CD14-positive monocyte (primary cell): ENCODE data around the gene HOXB3. TPM values are rescaled to one million over a fixed set of nuclear protein-coding genes. Genes with fewer than 3 reads are reported as not detected.

Experiments used
- DNase-seq, 3 donors: peaks; one replicate each; pipeline ENCODE4 v3.0.0-alpha.2; 2011 to 2022
- H2AFZ ChIP-seq: 2 replicates; pipeline ENCODE4 v1.6.0; 2012; ENCODE audit warnings: mild to moderate bottlenecking, low read depth, low read length, inconsistent platforms; ENCODE audit not compliant: insufficient read depth, poor library complexity, severe bottlenecking
- H3K27ac ChIP-seq, 2 donors: 1 replicate in 1 of 2; 2 replicates in 1 of 2; pipeline ENCODE4 v1.5.1; 2012 to 2013; ENCODE audit warnings: low read length in 2 of 2, control low read depth in 1 of 2, inconsistent platforms in 1 of 2, low read depth in 1 of 2, mild to moderate bottlenecking in 1 of 2
- H3K27me3 ChIP-seq, 2 donors: one replicate each; pipeline versions ENCODE4 v1.6.0 to v1.6.1; 2011 to 2013; ENCODE audit warnings: low read length in 2 of 2; ENCODE audit not compliant: control insufficient read depth in 2 of 2, insufficient read depth in 2 of 2
- H3K36me3 ChIP-seq, 2 donors: replicated peaks in 1 of 2; 1 replicate in 1 of 2; 2 replicates in 1 of 2; pipeline versions ENCODE4 v1.5.1 to v1.6.1; 2012 to 2013; ENCODE audit warnings: low read length in 2 of 2, control low read depth in 1 of 2, inconsistent platforms in 1 of 2, mild to moderate bottlenecking in 1 of 2; ENCODE audit not compliant: insufficient read depth in 2 of 2, control insufficient read depth in 1 of 2
- H3K4me1 ChIP-seq, 2 donors: 1 replicate in 1 of 2; 2 replicates in 1 of 2; pipeline versions ENCODE4 v1.5.1 to v1.6.1; 2012 to 2013; ENCODE audit warnings: low read length in 2 of 2, control low read depth in 1 of 2, inconsistent platforms in 1 of 2, mild to moderate bottlenecking in 1 of 2, moderate library complexity in 1 of 2; ENCODE audit not compliant: insufficient read depth in 2 of 2, control insufficient read depth in 1 of 2
- H3K4me2 ChIP-seq: replicated peaks from 2 replicates; pipeline ENCODE3; 2012; ENCODE audit warnings: low read length, moderate library complexity, mild to moderate bottlenecking; ENCODE audit not compliant: poor library complexity, severe bottlenecking; ENCODE audit errors: extremely low read depth
- H3K4me3 ChIP-seq, 3 experiments: fragments of 200-600 bp in 1 of 3; sonication (generic) in 1 of 3; replicated peaks in 1 of 3; 1 replicate in 2 of 3; 2 replicates in 1 of 3; pipeline ENCODE4 v1.5.1; 2011 to 2013; ENCODE audit warnings: low read length in 3 of 3, mild to moderate bottlenecking in 3 of 3, control low read depth in 2 of 3, low read depth in 2 of 3, inconsistent platforms in 1 of 3, moderate library complexity in 1 of 3
- H3K79me2 ChIP-seq: 2 replicates; pipeline ENCODE4 v1.6.0; 2012; ENCODE audit warnings: mild to moderate bottlenecking, control low read depth, inconsistent platforms, low read length, moderate library complexity; ENCODE audit not compliant: insufficient read depth
- H3K9ac ChIP-seq: 2 replicates; pipeline ENCODE4 v1.6.0; 2017; ENCODE audit warnings: low read length, mild to moderate bottlenecking; ENCODE audit not compliant: insufficient read depth, poor library complexity, severe bottlenecking
- H3K9me3 ChIP-seq, 2 donors: replicated peaks in 1 of 2; 1 replicate in 1 of 2; 2 replicates in 1 of 2; pipeline versions ENCODE4 v1.5.1 to v1.6.1; 2012 to 2013; ENCODE audit warnings: low read length in 2 of 2, control low read depth in 1 of 2; ENCODE audit not compliant: control insufficient read depth in 1 of 2, insufficient read depth in 1 of 2
- H4K20me1 ChIP-seq: 2 replicates; pipeline ENCODE4 v1.6.0; 2012; ENCODE audit warnings: mild to moderate bottlenecking, low read length, control low read depth, moderate library complexity; ENCODE audit not compliant: insufficient read depth
- H3K27ac Mint-ChIP-seq, 7 donors: one replicate each; pipeline ENCODE4 v1.8.0; 2020; ENCODE audit warnings: mild to moderate bottlenecking in 7 of 7, mixed read lengths in 7 of 7, moderate library complexity in 6 of 7, inconsistent platforms in 2 of 7
- H3K27me3 Mint-ChIP-seq, 3 donors: one replicate each; pipeline ENCODE4 v1.8.0; 2021 to 2022; ENCODE audit warnings: low read depth in 3 of 3, mild to moderate bottlenecking in 3 of 3, mixed read lengths in 3 of 3, moderate library complexity in 3 of 3, inconsistent platforms in 1 of 3
- H3K36me3 Mint-ChIP-seq, 2 donors: one replicate each; pipeline ENCODE4 v1.8.0; 2020; ENCODE audit warnings: mixed read lengths in 2 of 2, inconsistent platforms in 1 of 2, mild to moderate bottlenecking in 1 of 2
- H3K4me1 Mint-ChIP-seq: one replicate; pipeline ENCODE4 v1.8.0; 2020; ENCODE audit warnings: mild to moderate bottlenecking, mixed read lengths
- H3K4me3 Mint-ChIP-seq, 2 donors: one replicate each; pipeline ENCODE4 v1.8.0; 2020; ENCODE audit warnings: mild to moderate bottlenecking in 2 of 2, mixed read lengths in 2 of 2, moderate library complexity in 1 of 2
- H3K9me3 Mint-ChIP-seq, 7 donors: one replicate each; pipeline ENCODE4 v1.8.0; 2020 to 2022; ENCODE audit warnings: mixed read lengths in 7 of 7, mild to moderate bottlenecking in 6 of 7, moderate library complexity in 6 of 7, inconsistent platforms in 2 of 7
- WGBS: methylation state at CpG from one replicate; pipeline ENCODE4 v1.1.5; 2013; ENCODE audit warnings: missing lambda C conversion rate; ENCODE audit not compliant: insufficient coverage; 5-methylcytosine and 5-hydroxymethylcytosine counted together
- intact Hi-C, 2 donors: fragments of 100-400 bp; cut with micrococcal nuclease; formaldehyde crosslinking; loops; one replicate each; pipeline versions ENCODE4 v1.15.0 to v1.15.1; 2023
- polyA plus RNA-seq, 3 donors: library from polyadenylated mRNA; depleted of rRNA in 1 of 3; unstranded in 2 of 3; stranded (reverse) in 1 of 3; fragments of 300-500 nt in 2 of 3; fragments of >200 nt in 1 of 3; fragmentation: Illumina TruSeq in 2 of 3; gene quantifications; 1 replicate in 2 of 3; 2 replicates in 1 of 3; pipeline ENCODE4 v1.2.3, GENCODE V29; 2012 to 2021
- TF ChIP-seq, protein P1 (sequence below): fragments of 200-600 bp; IDR thresholded peaks from one replicate; pipeline ENCODE4 v1.8.0; 2022; ENCODE audit warnings: antibody characterized with exemption, mild to moderate bottlenecking

Gene HOXB3
- polyA plus RNA-seq, 3 donors = 0.56 TPM; not detected in 2

- peaks cover 5 to 13% of the 10 kb centered on the region in 2 donors for H3K4me1 ChIP-seq
- no peak overlapping the region for H3K27ac ChIP-seq
- no peak overlapping the region for H3K4me3 ChIP-seq
- H2AFZ ChIP-seq = no peak overlapping the region
- H3K9me3 ChIP-seq = peaks cover 0 to 8% of the 10 kb centered on the region in 2 donors
- Mint-ChIP-seq H3K4me1 (peaks cover 8% of the 10 kb centered on the region), H3K9me3 (peaks cover 0 to 14% (median 3%) of the 10 kb centered on the region in 7 donors), H3K27ac (no peak overlapping the region), H3K36me3 (peaks cover 0 to 3% of the 10 kb centered on the region in 2 donors), H3K4me3 (peak overlapping the region in 1 of 2 donors; percentile 70), H3K27me3 (peaks cover 86 to 98% (median 94%) of the 10 kb centered on the region in 3 donors)
- H3K9ac ChIP-seq = no peak overlapping the region
- TF ChIP-seq, protein P1, sequence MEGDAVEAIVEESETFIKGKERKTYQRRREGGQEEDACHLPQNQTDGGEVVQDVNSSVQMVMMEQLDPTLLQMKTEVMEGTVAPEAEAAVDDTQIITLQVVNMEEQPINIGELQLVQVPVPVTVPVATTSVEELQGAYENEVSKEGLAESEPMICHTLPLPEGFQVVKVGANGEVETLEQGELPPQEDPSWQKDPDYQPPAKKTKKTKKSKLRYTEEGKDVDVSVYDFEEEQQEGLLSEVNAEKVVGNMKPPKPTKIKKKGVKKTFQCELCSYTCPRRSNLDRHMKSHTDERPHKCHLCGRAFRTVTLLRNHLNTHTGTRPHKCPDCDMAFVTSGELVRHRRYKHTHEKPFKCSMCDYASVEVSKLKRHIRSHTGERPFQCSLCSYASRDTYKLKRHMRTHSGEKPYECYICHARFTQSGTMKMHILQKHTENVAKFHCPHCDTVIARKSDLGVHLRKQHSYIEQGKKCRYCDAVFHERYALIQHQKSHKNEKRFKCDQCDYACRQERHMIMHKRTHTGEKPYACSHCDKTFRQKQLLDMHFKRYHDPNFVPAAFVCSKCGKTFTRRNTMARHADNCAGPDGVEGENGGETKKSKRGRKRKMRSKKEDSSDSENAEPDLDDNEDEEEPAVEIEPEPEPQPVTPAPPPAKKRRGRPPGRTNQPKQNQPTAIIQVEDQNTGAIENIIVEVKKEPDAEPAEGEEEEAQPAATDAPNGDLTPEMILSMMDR = no peak
- no peaks in the 10 kb centered on the region for H3K79me2 ChIP-seq
- WGBS = 100% methylated on average over 1 of the region's 5 CpGs
- no peak overlapping the region for H3K4me2 ChIP-seq
- no peaks in the 10 kb centered on the region for H3K36me3 ChIP-seq
- peak in 1 of 3 donors; percentile 15 for DNase-seq
- H4K20me1 ChIP-seq = no peaks in the 10 kb centered on the region
- intact Hi-C loops = no loop called here
- H3K27me3 ChIP-seq = peaks cover 66 to 100% of the 10 kb centered on the region in 2 donors
Measured at GRCh38 chr17:48628649-48629410, 38.8 kb upstream of the HOXB3 start.

- H4K20me1 ChIP-seq = no peaks in the 10 kb centered on the region
- no peaks in the 10 kb centered on the region for H3K36me3 ChIP-seq
- H3K9ac ChIP-seq = no peak overlapping the region
- Mint-ChIP-seq H3K27me3 (peaks cover 88 to 98% (median 95%) of the 10 kb centered on the region in 3 donors), H3K27ac (no peak overlapping the region), H3K9me3 (peaks cover 0 to 14% (median 2%) of the 10 kb centered on the region in 7 donors), H3K4me1 (peaks cover 8% of the 10 kb centered on the region), H3K36me3 (peaks cover 0 to 2% of the 10 kb centered on the region in 2 donors), H3K4me3 (peak overlapping the region in 1 of 2 donors; percentile 70)
- no peak overlapping the region for H3K27ac ChIP-seq
- intact Hi-C loops = no loop called here
- H2AFZ ChIP-seq = no peak overlapping the region
- TF ChIP-seq, protein P1 = no peak
- no peak overlapping the region for H3K4me2 ChIP-seq
- peaks cover 0 to 13% of the 10 kb centered on the region in 2 donors for H3K9me3 ChIP-seq
- H3K27me3 ChIP-seq = peaks cover 72 to 100% of the 10 kb centered on the region in 2 donors
- peaks cover 5 to 13% of the 10 kb centered on the region in 2 donors for H3K4me1 ChIP-seq
- 79% methylated on average over 22 of the region's 27 CpGs for WGBS
- H3K4me3 ChIP-seq = no peak overlapping the region
- DNase-seq = no peak
- H3K79me2 ChIP-seq = no peaks in the 10 kb centered on the region
Measured at GRCh38 chr17:48627623-48628521, 37.8 kb upstream of the HOXB3 start.
